ENCODE data around the gene NPAS3.

GRCh38 chr14:33103489-33103888, 164.8 kb downstream of the NPAS3 start:
- TF ChIP-seq POLR2A (IDR thresholded peaks at IDR 0.05) (no peak), EP300 (IDR thresholded peaks at IDR 0.05) (no peak), POLR2AphosphoS5 (IDR thresholded peaks at IDR 0.05) (no peak)
- TF ChIP-seq, protein P1, sequence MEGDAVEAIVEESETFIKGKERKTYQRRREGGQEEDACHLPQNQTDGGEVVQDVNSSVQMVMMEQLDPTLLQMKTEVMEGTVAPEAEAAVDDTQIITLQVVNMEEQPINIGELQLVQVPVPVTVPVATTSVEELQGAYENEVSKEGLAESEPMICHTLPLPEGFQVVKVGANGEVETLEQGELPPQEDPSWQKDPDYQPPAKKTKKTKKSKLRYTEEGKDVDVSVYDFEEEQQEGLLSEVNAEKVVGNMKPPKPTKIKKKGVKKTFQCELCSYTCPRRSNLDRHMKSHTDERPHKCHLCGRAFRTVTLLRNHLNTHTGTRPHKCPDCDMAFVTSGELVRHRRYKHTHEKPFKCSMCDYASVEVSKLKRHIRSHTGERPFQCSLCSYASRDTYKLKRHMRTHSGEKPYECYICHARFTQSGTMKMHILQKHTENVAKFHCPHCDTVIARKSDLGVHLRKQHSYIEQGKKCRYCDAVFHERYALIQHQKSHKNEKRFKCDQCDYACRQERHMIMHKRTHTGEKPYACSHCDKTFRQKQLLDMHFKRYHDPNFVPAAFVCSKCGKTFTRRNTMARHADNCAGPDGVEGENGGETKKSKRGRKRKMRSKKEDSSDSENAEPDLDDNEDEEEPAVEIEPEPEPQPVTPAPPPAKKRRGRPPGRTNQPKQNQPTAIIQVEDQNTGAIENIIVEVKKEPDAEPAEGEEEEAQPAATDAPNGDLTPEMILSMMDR (IDR thresholded peaks at IDR 0.05), result no peak
